Superior temporal gyrus (tissue), 1 donor: ENCODE data around the gene PROM1.

Experiments
- DNase-seq: peaks from one replicate; pipeline ENCODE4 v3.0.0-alpha.2; 2016; ENCODE audit errors: extremely low spot score

The PROM1 gene

DNA sequence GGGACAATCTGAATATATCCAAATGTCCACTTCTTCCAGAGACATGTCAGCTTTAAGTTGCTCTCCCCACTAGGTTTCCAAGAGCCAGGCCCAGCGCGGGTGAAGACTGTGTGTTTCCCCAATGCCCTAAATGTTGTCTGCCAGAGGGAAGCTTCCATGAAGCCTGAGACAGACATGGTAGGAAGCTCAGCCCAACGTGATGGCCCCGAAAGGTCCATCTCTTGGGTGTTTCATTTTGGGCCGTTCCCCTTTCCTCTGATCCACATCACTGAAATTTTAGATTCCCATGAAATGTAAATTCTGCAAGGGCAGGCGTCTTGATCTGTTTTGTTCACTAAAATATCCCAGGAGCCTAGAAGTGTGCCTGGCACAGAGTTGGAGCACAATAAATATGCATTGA lies 25.4 kb upstream of the PROM1 start:
- no peak for DNase-seq

DNA sequence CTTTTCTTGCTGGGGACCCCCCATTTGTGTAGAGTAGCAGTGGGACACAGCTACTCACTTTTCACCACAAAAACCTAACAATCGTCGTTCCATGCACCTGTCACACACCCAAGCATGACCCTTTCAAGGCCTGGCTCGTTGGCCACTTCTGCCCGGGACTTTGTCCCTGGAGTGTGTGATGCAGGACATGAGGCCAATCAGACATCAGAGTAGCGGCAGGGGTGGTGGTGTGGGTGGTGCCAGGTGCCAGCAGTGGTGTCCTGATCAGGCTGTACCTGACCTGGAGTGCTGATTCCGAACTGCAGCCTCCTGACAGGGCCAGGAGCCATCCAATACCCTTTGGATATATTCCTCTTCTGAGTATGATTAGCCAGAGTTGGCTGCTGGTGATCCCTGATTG lies 23.1 kb upstream of the PROM1 start:
- DNase-seq = no peak

DNA sequence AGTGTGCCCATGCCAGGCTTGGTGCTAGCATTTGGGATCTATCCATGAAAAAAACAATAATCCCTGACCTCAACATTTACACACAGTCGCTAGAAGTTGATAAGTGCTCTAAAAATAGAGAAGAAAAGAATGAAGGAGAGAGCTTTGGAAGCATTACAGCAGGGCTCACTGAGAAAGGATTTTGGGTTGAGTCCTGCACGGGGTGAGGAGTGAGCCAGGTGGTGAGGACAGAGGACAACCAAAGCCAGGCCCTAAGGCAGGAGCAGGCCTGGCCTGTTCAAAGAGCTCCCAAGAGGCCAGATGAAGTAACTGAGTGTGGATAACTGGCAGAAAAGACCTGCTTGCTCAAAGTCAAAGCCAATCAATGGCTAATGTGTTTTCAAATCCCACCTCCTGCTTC lies 20.7 kb upstream of the PROM1 start:
- DNase-seq = no peak

DNA sequence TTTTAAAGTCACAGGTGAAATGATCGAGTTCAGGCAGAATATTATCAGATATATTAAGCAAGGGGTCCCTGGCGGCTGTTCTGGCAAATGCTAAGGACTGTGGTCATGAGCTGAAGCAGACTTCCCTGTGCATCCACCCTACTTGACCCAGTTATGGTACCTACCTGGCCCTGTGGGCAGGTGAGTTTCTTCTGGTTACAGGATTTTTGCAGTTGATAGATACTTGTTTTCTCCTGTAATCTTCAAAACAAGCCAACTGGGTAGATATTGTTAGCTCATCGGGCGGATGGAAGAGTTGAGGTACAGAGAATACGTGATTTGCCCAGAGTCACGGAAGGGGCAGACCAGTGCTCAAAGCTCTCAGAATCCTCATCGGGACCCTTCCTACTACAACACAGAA lies 18.5 kb upstream of the PROM1 start:
- DNase-seq = no peak

DNA sequence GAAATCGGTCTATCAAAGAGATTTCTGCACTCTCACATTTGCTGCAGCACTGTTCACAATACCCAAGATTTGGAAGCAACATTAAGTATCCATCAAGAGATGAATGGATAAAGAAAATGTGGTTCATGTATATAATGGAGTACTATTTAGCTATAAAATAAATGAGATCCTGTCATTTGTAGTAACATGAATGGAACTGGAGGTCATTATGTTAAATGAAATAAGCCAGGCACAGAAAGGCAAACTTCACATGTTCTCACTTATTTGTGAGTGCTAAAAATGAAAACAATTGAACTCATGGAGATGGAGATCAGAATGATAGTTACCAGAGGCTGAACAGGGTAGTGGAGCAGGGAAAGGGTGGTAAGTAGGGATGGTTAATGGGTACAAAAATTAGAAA lies 17.0 kb upstream of the PROM1 start:
- no peak for DNase-seq

DNA sequence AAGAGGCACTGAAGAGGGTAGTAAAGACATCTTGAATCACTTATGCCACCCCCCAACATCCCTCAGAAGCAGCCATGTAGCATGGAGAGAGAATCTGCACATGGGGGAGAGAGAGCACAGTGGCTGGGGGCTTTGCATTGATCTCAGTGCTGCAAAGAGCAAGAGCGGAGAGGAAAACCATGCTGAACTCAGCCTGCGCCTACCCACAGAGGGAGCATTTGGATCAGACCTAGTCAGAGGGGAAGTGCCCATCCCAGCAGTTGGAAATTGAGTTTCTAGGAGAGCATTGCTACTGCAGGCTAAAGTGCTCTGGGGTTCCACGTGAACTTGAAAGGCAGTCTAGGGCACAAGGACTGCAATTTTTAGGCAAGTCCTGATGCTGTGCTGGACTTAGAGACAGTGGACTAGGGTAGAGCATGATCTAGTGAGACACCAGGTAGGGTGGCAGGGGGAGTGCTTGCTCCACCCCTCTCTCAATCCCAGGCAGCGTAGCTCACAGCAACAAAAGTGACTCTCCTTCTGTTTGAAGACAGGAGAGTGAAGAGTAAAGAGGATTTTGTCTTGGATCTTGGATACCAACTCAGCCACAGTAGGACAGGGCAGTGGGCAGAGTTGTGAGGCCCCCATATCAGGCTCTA lies 9.0 kb upstream of the PROM1 start:
- DNase-seq = no peak

DNA sequence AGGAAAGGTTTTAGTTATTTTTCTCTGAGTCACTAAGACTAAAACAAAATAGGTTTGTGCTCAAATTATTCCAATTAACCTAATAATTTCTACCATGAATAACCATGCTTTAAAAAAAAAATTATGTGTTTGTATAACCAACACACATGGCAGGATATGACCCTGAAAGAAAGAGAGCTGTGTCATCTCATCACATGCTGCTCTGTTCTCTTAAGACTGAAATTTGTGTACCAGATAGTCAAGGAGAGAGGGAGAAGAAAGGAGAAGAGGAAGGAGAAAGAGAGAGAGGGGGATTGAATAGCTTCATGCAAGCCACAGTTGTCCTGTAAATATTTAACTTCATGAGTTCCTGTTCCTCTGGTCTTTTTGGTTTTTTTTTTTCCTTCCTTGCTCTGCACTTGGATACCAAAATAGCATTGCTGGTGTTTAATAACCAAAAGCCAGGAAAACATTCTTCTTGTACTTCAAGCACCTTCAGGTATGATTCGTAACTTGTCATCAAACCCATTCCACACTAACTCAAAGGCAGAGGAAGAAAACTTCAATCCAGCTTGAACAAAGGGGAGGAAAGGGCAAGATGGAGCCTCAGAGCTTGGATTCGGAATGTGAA lies 6.4 kb upstream of the PROM1 start:
- DNase-seq = no peak

DNA sequence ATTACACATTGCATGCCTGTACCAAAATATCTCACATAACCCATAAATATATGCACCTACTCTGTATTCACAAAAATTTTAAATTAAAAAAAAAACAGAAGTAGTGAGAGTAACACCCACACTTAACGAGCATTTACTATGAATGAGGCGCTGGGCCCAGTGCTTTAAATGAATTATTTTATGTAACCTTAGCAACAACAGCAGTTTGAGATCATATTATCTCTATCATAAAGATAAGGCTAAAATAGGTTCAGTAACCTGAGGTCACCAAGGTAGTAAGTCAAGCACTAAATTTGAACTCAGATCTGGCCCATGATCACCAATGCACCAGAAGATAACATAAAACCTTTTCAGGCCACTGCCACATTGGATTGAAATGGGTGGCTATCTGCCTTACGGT lies 5.3 kb upstream of the PROM1 start:
- no peak for DNase-seq

DNA sequence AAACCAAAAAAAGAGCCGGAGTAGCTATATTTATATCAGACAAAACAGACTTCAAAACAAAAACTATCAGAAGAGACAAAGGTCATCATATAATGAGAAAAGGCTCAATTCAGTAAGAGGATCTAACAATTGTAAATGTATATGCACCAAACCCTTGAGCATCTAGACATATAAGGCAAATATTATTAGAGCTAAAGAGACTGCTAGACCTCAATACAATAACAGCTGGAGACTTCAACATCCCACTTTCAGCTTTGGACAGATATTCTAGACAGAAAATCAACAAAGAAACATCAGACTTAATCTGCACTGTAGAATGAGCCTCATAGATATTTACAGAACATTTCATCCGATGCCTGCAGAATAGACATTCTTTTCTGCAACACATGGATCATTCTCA lies 4.8 kb upstream of the PROM1 start:
- DNase-seq = no peak

DNA sequence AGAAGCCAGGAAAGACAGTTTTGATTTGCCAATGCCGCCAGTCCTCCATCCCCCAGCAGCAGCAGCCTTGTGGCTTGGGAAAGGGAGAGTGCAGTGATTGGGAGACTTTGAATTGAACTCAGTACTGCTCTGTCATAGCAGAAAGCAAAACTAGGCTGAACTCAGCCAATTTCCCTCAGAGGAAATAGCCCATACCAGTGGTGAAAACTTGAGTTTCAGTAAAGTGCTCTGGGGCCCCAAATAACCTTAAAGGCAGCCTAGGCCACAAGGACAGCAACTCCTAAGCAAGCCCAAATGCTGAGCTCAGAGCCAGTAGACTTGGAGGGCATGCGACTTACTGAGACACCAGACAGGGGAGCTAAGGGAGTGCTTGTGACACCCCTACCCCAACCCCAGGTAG lies 2.0 kb upstream of the PROM1 start:
- no peak for DNase-seq

DNA sequence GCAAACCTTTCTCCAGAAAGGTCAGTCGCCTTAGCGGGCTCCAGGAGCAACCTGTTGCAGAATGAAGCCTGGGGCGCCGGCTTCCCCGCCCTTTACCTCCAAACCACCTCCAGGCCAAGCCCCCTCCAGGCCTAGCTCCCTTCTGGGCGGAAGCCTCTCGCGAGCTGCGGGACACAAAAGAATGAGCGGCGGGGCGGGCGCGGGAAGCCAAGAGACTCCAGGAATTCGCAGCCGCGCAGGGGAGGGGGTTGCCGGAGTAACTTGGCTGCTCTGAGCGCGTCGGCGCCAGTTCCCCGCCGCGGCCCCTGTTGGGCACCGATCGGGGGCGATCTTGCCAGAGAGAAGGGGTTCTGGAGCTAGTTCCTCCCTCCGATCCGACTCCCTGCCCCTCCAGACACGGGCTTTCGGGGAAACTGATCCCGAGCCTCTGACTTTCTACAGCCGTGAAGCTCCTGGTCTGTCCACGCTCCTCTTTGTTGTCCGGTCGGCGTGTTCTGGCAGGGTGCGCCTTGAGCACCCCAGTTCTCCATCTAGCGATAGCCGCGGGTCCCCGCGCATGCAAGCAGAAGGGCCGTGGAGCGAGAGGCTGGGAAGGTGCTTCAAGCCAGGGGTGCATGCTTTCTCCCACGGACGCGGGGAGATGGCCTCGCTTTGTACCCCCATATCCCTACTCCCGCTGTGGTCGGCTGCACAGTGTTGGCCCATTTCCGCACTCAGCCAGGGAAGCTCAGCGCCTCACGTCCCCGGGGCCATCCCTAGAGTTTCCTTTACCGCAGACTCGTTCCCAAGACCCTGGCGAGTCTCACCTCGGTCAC lies 1.2 kb downstream of the PROM1 start:
- DNase-seq = no peak

DNA sequence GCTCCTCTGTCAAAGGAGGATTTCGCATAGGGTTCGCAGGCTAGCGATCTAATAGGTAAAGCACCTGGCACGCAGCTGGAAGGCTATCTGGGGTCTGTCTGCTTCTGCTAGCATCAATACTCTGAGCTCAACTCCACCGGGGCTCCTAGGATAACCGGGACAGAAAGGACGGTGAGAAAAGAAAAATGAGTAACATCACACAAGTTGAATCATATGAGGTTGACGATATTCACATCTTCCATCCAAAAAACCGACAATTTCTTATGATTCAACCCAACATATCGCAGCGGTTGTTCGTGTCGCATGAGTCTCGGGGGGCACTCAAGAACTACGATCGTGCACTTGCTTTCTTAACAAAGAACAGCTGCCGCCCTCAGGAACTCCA lies 1.8 kb downstream of the PROM1 start:
- no peak for DNase-seq

DNA sequence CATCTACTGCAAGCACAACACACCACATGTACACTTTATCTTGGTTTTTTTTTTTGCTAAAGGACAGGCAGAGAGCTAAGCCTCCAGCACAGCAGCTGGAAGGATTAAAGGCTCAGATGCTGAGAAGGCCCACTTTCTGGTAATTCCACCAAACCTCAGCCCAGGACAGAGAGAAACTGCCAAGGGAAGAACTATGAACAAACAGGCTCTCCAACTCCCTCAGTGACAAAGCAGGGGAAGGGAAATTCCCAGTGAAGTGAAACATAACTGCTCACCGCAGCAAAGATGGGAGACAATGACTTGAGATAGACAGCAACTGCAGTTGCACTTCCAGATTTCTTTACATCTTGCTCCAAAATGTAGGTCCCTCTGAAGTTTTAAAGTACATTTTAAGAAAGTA lies 4.8 kb downstream of the PROM1 start:
- DNase-seq = no peak

DNA sequence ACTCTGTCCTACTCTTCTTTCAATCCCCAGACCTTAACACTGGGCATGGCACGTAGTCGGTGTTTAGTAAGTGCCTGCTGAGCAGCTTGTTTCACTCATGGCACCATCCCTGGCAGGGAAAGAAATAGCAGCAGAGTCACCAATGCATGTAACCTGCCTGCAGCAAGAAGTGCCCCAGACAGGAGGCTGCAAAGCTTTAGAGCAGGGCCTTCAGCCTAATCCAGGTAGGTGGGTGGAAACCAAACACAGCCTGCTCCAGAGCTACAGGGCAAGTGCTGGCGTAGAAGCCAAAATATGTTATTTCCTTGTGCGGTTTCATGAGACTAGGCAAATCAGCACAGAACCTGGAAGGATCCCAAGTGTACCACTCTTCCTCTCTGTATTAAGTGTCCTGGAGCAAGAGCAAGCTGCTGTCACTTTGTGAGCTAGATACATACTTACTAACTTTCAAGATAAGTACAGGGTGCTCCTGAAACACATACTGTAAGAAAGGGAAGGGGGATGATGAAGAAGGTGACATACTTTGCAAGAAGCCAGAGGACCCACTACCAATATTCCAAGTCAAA lies 5.5 kb downstream of the PROM1 start:
- DNase-seq = no peak

DNA sequence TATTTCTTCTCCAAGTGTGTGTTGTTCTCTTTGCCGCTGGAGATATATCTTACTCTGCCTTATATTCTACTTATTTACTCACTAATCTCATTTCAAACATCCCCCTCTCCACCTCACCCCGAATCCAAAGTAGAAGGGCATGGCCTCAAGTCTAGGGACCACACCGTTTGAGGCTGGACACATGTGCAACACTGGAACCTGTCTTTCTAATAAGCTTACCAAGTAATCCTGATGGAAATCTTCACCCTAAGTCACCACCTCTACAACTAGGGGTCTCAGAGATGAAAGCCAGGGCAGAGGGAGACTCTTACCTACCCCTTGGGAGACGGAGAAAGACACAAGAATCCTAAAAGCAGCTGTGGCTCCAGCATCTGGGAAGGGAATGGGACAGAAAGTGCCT lies 6.0 kb downstream of the PROM1 start:
- DNase-seq = no peak

DNA sequence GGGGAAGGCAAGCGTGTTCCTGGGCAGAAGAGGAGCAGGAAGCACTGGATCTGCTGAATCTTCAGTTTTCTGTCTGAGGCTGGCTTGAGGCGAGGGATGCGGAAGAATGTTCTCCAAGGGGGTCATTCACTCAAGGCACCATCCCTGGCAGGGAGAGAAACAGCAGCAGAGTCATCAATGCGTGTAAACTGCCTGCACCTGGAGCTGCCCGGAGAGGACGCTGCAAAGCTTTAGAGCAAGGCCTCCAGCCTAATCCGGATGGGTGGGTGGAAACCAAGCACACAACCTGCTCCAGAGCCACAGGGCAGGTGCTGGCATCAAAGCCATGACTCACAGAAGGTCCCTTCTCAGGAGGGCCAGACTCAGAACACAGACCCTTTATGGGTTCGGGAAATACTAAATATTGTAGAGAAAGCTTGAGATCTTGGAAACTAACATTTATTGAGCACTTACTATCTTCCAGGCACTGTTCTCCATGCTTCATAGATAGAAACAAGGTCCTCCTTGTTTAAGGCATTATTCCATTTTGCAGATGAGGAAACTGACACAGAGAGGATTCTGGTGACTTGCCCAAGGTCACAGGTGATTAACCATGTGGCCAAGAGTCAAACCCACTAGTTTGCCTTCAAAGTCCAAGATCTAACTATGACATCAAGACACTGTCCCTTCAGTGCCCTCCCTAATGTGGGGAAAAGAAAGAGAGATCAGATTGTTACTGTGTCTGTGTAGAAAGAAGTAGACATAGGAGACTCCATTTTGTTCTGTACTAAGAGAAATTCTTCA lies 7.7 kb downstream of the PROM1 start:
- no peak for DNase-seq

DNA sequence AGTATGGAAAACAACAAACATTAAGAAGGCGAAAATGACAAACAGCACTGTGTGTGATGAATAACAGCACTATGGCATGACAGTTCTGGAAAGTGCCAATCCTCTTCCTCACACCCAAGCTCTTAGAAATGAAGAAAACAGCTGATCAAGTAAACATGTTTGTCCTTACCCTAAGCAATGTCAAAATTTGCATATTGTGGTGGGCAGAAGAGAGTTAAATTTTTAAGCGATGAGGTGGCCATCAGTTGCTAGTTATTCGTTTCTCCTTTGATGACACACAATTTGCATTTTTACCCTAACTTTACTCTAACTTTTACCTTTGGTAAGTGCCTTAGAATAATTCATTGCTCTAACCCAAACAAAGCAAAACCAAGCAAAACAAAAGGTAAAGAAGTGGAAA lies 8.8 kb downstream of the PROM1 start:
- no peak for DNase-seq

DNA sequence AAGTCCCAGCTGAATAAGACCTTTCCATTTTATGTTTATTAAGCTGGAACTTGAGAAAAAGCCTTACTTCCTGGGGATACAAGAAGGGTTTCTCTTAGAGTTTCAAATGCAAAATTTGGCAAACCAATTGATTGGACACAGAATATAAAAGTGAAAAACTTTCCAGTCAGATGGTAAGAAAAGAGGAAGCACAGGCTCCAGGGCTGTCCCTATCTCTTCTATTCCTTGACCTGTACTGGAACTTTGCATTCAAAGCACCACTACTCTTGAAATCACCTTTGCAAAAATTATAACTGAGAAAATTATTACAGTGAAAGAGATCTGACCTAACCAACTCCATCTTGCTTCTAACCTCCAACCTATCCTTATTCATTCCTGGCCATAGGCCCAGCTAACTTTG lies 11.7 kb downstream of the PROM1 start:
- DNase-seq = no peak

DNA sequence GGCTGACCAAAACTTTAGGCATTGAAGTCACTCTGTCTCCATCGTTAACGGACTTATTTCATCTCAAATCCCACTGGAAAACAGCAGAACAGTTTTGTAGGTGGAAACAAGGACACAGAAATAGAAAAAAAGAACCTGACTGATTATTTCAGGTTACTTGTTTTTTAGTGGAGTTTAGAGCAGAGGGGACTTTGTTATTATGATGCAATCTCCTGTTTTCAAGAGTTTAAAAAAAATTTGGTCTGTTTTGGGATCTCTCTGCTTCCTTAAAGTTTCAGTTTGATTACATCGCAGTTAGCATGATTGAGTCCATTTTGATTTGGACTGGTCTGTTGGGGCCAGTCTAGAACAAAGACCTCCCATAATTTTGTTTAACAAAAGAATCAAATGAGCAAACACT lies 13.6 kb downstream of the PROM1 start:
- DNase-seq = no peak

DNA sequence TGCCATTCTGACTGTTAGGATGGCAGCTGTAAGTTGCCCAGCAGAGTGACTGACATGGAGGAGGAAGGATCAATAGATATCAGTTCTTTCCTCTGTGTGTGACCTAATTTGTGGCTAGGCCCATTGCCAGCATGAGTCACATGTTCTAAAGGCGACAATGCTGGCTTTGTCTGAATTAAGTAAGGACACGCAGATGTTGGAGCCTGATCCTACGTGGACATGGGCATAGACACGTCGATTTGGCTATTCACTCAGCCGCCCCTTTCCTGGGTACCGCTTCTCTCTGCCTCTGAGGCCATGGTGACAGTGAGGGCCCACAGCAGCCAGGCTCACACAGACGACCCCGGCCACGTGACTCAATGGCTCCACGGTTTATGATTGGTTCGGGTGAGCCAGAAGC lies 16.3 kb downstream of the PROM1 start:
- peak; percentile 78 for DNase-seq

DNA sequence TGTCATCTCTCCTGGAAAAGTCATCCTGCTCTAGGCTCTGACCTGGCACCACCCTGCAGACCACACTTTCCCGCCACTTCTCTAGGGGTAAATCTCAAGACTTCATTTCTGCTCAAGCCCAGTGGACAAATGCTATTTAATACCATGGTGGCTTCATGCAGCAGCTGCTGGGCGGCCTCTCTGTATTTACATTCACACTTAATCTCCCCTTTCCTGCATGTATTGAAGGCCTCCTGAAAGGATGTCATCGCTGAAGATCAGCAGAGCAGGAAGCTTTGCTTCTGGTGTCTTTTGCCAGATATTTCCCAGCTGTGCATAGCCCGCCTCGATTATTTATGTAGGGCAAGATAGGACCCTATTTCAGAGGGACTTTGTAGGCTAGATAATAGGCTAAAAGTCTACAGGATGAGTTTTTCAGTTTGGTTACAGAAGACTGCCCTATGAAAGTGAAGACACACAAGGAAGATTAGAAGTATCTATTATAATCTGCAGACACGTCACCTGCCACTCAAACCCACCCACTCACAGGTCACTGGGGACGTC lies 17.2 kb downstream of the PROM1 start:
- no peak for DNase-seq

DNA sequence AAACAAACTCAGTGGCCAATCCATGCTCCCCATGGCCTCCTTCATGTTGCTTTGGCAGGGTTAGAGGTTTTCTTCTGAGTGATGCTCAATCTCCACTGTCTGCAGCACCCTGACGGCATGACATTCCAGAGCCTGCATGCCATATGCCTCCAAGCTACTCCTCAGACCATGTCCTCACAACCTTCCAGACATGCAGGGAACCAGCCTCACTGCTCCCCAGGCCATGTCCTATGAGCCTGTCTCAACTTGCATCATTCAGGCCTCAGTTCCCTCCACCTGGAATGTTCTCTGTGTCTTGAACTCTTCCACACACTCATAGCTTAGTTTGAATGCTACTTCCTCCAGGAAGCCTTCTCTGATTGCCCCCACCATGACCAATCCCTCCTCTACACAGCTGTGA lies 18.8 kb downstream of the PROM1 start:
- DNase-seq = no peak
